ENCODE data around the gene GRHL3. TPM values are rescaled to one million over a fixed set of nuclear protein-coding genes. Genes with fewer than 3 reads are reported as not detected.

The GRHL3 gene
- total and polyA plus RNA-seq, 10 of the 15 experiments (the other 5 are each of a cell fraction or from before 2014, with no cell fraction given), result 0.07 to 0.87 (median 0.34) TPM

DNA sequence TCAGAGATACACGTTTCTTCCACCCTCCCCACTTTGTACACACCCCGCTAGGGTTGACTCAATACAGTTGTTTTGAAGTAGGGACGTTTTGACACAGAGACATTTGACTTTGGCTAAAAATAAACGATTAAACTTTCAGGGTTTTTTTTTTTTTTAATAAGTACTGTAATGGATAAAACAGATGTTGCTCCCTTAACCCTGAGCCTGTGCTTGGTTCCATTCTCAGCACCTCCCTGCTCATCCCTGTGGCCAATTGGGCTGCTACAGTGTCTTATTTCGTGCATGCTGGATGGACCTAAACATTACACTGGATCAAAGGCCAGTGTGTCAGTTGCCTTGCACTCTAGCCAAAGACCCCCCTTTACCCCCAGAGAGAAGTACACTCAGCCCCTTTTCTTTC, 16.9 kb downstream of the GRHL3 start (continued):
- TF ChIP-seq USF1 (IDR thresholded peaks at IDR 0.05; ENCODE audit: borderline replicate concordance, extremely low read length, insufficient read depth, low read depth, low read length), result no peak

- no peak overlapping the region for H3K4me3 ChIP-seq
- ChIA-PET RAD21 (ENCODE audit: unreplicated experiment) (interaction anchor here (1.0 kb wide), 1 partner anchor 24 kb away, joined by 4 read pairs; no protein-coding TSS in a partner anchor), SMC1A (ENCODE audit: uncharacterized antibody, unreplicated experiment) (no interaction called here), CTCF (no interaction called here), POLR2A (no interaction called here)
- in situ Hi-C loops (cut with MboI), result no loop called here
- H3K27ac ChIP-seq (ENCODE audit: control insufficient read depth, insufficient read depth), result no peak overlapping the region
- no peak for ATAC-seq
- intact Hi-C loops (cut with micrococcal nuclease; ENCODE audit: unreplicated experiment), result no loop called here
- BruUV-seq (replicated peaks), result no TSS peak
- H3K9ac ChIP-seq (ENCODE audit: control insufficient read depth, insufficient read depth, low read length), result no peak overlapping the region
- H3K79me2 ChIP-seq (ENCODE audit: control insufficient read depth, insufficient read depth, low read length), result no peaks in the 10 kb centered on the region
- no peaks in the 10 kb centered on the region; the same call in 2 of the 3 replicates for H3K9me3 ChIP-seq (replicated peaks; ENCODE audit: control insufficient read depth, insufficient read depth, low read length)
- DNase-seq (ENCODE audit: low read depth, low spot score), result no peak
- peaks cover 2% of the 10 kb centered on the region; the same call in 1 of the 2 replicates for H4K20me1 ChIP-seq (ENCODE audit: control insufficient read depth, insufficient read depth)
- H2AFZ ChIP-seq (ENCODE audit: control insufficient read depth, low read depth, low read length), result no peak overlapping the region
- H3K27me3 ChIP-seq (replicated peaks in 1 of 2; ENCODE audit: control insufficient read depth in 2 of 2, insufficient read depth in 2 of 2, low read length in 1 of 2), result peaks cover 0 to 4% of the 10 kb centered on the region in 2 experiments; a peak in 3 of 4 replicates
- WGBS (ENCODE audit: insufficient coverage, insufficient replicate concordance, low lambda C conversion rate, missing lambda C conversion rate), result 32% methylated on average over 4 of the region's 4 CpGs
- no peaks in the 10 kb centered on the region for H3K36me3 ChIP-seq (ENCODE audit: control insufficient read depth in 2 of 2, insufficient read depth in 2 of 2, low read length in 1 of 2)
- H3K4me2 ChIP-seq (ENCODE audit: control insufficient read depth, insufficient read depth), result no peak overlapping the region
- FAIRE-seq, result no peak
- no peaks in the 10 kb centered on the region for H3K4me1 ChIP-seq (ENCODE audit: control insufficient read depth, insufficient read depth, low read length)
- TF ChIP-seq BRCA1 (IDR thresholded peaks at IDR 0.05; ENCODE audit: low read depth, low read length) (no peak), NBN (IDR thresholded peaks at IDR 0.05) (no peak), POLR2AphosphoS5 (IDR thresholded peaks at IDR 0.05; ENCODE audit: low read length) (no peak), NFYA (IDR thresholded peaks at IDR 0.05; ENCODE audit: borderline replicate concordance, low read depth, low read length) (no peak), KLF5 (IDR thresholded peaks at IDR 0.05; ENCODE audit: partially characterized antibody) (no peak), POU2F2 (IDR thresholded peaks at IDR 0.05; ENCODE audit: borderline replicate concordance, low read depth, low read length) (no peak), SIN3A (IDR thresholded peaks at IDR 0.05; ENCODE audit: low read depth, low read length) (no peak), ZNF217 (IDR thresholded peaks at IDR 0.05) (no peak), MLLT1 (IDR thresholded peaks at IDR 0.05) (no peak), HDGF (IDR thresholded peaks at IDR 0.05) (no peak), BCLAF1 (IDR thresholded peaks at IDR 0.05) (no peak), ZBED1 (IDR thresholded peaks at IDR 0.05; ENCODE audit: borderline replicate concordance) (no peak), NFXL1 (IDR thresholded peaks at IDR 0.05; ENCODE audit: borderline replicate concordance) (no peak), NFYB (IDR thresholded peaks at IDR 0.05; ENCODE audit: insufficient read depth, low read depth, low read length) (no peak)
- TF ChIP-seq, protein P1, sequence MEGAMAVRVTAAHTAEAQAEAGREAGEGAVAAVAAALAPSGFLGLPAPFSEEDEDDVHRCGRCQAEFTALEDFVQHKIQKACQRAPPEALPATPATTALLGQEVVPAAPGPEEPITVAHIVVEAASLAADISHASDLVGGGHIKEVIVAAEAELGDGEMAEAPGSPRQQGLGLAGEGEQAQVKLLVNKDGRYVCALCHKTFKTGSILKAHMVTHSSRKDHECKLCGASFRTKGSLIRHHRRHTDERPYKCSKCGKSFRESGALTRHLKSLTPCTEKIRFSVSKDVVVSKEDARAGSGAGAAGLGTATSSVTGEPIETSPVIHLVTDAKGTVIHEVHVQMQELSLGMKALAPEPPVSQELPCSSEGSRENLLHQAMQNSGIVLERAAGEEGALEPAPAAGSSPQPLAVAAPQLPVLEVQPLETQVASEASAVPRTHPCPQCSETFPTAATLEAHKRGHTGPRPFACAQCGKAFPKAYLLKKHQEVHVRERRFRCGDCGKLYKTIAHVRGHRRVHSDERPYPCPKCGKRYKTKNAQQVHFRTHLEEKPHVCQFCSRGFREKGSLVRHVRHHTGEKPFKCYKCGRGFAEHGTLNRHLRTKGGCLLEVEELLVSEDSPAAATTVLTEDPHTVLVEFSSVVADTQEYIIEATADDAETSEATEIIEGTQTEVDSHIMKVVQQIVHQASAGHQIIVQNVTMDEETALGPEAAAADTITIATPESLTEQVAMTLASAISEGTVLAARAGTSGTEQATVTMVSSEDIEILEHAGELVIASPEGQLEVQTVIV (IDR thresholded peaks at IDR 0.05; ENCODE audit: borderline replicate concordance, partially characterized antibody), result no peak
These were observed 18.3 kb downstream of the GRHL3 start for GRCh38 chr1:24337455-24337854.
